Vagina (tissue), 2 donors: ENCODE results near the gene PLPP1. TPM values are rescaled to one million over a fixed set of nuclear protein-coding genes. Genes with fewer than 3 reads are reported as not detected.
A peak's percentile ranks its signal among the peaks of the same experiment; 100 is the strongest.

Experiments used
- DNase-seq, 2 donors: peaks; one replicate each; pipeline ENCODE4 v3.0.0-alpha.2; 2017; ENCODE audit errors: extremely low spot score in 2 of 2
- H3K27ac ChIP-seq: fragments of 200-600 bp; sonication (generic); one replicate; pipeline ENCODE4 v1.5.1; 2019
- H3K27me3 ChIP-seq: fragments of 200-600 bp; sonication (generic); one replicate; pipeline ENCODE4 v1.5.1; 2019
- H3K36me3 ChIP-seq, 2 donors: fragments of 200-600 bp; sonication (generic); one replicate each; pipeline ENCODE4 v1.5.1; 2017 to 2019
- H3K4me1 ChIP-seq: fragments of 200-600 bp; sonication (generic); one replicate; pipeline ENCODE4 v1.5.1; 2019
- H3K4me3 ChIP-seq, 2 donors: fragments of 200-600 bp; sonication (generic); 1 replicate in 1 of 2; 2 replicates in 1 of 2; pipeline ENCODE4 v1.5.1; 2016 to 2019
- H3K9me3 ChIP-seq: fragments of 200-600 bp; sonication (generic); one replicate; pipeline ENCODE4 v1.5.1; 2019
- POLR2A ChIP-seq, 2 donors: fragments of 450-650 bp; IDR thresholded peaks; one replicate each; pipeline ENCODE4 v1.6.1; 2017; ENCODE audit warnings: antibody characterized with exemption in 2 of 2, mild to moderate bottlenecking in 2 of 2, moderate library complexity in 2 of 2
- POLR2AphosphoS5 ChIP-seq, 2 donors: sonication (generic); formaldehyde crosslinking; IDR thresholded peaks; one replicate each; pipeline ENCODE4 v1.9.0; 2017; ENCODE audit warnings: antibody characterized with exemption in 2 of 2, mild to moderate bottlenecking in 2 of 2, low read depth in 1 of 2; ENCODE audit not compliant: insufficient read depth in 1 of 2
- intact Hi-C: fragments of 100-400 bp; cut with DNase I; formaldehyde crosslinking; loops from one replicate; pipeline ENCODE4 v1.15.1; 2023
- total RNA-seq: library from RNA; depleted of rRNA; stranded (reverse); fragments of >200 nt; gene quantifications from one replicate; pipeline ENCODE4 v1.2.3, GENCODE V29; 2016
- TF ChIP-seq, protein P1 (sequence below), 3 experiments: fragments of 450-650 bp in 2 of 3; fragments of 200-600 bp in 1 of 3; sonication (generic) in 1 of 3; IDR thresholded peaks; one replicate each; pipeline ENCODE4 v1.5.1; 2017 to 2019; ENCODE audit warnings: antibody characterized with exemption in 3 of 3, mild to moderate bottlenecking in 2 of 3, moderate library complexity in 2 of 3

The PLPP1 gene
- total RNA-seq, 1 donor from 2014 or later, result 283 TPM

DNA sequence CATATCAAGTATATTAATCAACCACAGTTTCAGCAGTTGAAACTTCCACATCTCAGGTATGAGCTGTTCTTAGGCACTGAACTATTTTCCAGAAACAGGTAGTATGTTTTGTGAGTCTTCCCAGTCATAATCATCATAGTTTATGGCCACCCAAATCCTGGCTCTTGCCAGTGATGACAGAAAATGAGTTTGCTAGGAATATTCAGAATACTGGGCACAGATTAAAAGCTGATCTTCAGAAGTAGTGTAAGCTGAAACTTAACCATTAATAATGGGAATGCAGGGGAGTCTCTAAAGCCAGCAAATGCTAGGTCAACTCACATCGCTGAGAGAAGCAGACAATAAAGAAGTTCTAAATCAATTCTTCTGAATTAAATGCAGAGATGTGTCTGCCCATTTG lies 64.5 kb downstream of the PLPP1 start:
- Histone ChIP-seq H3K27ac (no peak overlapping the region), H3K36me3 (no peaks in the 10 kb centered on the region), H3K27me3 (no peaks in the 10 kb centered on the region), H3K4me3 (no peak overlapping the region), H3K9me3 (no peaks in the 10 kb centered on the region), H3K4me1 (peaks cover 13% of the 10 kb centered on the region)
- intact Hi-C loops, result no loop called here
- DNase-seq, result no peak
- no peak for TF ChIP-seq POLR2AphosphoS5 (IDR thresholded peaks at IDR 0.05; ENCODE audit: insufficient read depth in 1 of 2, low read depth in 1 of 2)
- TF ChIP-seq, protein P1, sequence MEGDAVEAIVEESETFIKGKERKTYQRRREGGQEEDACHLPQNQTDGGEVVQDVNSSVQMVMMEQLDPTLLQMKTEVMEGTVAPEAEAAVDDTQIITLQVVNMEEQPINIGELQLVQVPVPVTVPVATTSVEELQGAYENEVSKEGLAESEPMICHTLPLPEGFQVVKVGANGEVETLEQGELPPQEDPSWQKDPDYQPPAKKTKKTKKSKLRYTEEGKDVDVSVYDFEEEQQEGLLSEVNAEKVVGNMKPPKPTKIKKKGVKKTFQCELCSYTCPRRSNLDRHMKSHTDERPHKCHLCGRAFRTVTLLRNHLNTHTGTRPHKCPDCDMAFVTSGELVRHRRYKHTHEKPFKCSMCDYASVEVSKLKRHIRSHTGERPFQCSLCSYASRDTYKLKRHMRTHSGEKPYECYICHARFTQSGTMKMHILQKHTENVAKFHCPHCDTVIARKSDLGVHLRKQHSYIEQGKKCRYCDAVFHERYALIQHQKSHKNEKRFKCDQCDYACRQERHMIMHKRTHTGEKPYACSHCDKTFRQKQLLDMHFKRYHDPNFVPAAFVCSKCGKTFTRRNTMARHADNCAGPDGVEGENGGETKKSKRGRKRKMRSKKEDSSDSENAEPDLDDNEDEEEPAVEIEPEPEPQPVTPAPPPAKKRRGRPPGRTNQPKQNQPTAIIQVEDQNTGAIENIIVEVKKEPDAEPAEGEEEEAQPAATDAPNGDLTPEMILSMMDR (IDR thresholded peaks at IDR 0.05), result no peak
- no peak for TF ChIP-seq POLR2A (IDR thresholded peaks at IDR 0.05)

DNA sequence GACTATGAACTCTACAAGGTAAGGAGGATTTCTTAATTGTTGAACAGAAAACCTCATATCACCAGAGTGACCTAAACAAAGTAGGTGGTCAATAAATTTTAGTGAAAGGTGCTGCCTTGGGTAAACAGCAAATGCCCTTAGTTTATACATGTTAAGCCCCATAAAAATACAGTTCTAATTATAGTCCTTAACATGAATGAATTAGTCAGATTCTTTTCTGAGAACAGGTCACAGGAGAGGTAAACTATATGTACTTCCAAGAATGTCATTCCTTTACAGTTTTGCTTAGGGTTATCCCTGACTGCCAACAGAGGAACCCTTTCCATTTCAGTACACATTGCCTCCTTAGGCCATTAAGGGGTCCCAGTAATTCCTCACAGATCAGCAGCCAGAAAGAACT lies 64.9 kb downstream of the PLPP1 start:
- Histone ChIP-seq H3K36me3 (no peaks in the 10 kb centered on the region), H3K27me3 (no peaks in the 10 kb centered on the region), H3K27ac (no peak overlapping the region), H3K9me3 (no peaks in the 10 kb centered on the region), H3K4me1 (peaks cover 13% of the 10 kb centered on the region), H3K4me3 (no peak overlapping the region)
- DNase-seq, result no peak
- TF ChIP-seq, protein P1 (IDR thresholded peaks at IDR 0.05), result no peak
- no peak for TF ChIP-seq POLR2A (IDR thresholded peaks at IDR 0.05)
- no peak for TF ChIP-seq POLR2AphosphoS5 (IDR thresholded peaks at IDR 0.05; ENCODE audit: insufficient read depth in 1 of 2, low read depth in 1 of 2)
- intact Hi-C loops, result no loop called here

DNA sequence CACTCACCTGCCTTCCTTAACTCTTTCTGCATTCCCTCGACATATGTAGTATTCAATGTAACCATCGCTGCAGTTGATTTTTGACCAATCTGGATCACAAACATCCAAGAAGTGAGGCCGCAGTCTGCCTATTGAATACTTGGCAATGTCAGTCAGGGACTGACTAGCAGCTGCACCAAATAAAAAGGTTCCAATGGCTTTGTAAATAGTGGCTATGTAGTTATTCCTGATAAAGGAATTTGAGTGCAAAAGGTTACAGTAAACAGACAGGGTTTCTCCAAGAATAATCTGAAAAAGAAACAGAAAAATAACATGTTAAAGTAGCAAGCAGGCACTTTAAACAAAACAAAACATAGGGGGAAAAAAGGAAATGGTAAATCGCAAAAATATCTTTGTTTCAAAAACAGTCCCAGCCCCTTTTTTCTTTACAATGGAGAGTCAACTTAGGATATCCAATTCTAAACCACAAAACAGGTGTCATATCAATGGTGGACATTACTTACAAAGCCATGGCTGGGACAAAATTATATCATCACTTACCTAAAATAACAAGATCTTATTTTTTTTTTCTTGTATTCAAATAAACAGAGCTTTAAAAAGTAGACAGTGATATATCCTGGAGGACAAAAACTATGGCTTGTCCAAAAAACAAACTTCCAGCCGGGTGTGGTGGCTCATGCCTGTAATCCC lies 66.8 kb downstream of the PLPP1 start:
- H3K27ac ChIP-seq, result peak overlapping the region; percentile 37
- no peak for DNase-seq
- H3K9me3 ChIP-seq, result no peaks in the 10 kb centered on the region
- peaks cover 13% of the 10 kb centered on the region for H3K4me1 ChIP-seq
- TF ChIP-seq POLR2AphosphoS5 (IDR thresholded peaks at IDR 0.05; ENCODE audit: insufficient read depth in 1 of 2, low read depth in 1 of 2), result no peak
- no peak for TF ChIP-seq POLR2A (IDR thresholded peaks at IDR 0.05)
- TF ChIP-seq, protein P1 (IDR thresholded peaks at IDR 0.05), result no peak
- no peaks in the 10 kb centered on the region for H3K27me3 ChIP-seq
- H3K36me3 ChIP-seq, result no peaks in the 10 kb centered on the region
- H3K4me3 ChIP-seq, result no peak overlapping the region
- intact Hi-C loops, result no loop called here

DNA sequence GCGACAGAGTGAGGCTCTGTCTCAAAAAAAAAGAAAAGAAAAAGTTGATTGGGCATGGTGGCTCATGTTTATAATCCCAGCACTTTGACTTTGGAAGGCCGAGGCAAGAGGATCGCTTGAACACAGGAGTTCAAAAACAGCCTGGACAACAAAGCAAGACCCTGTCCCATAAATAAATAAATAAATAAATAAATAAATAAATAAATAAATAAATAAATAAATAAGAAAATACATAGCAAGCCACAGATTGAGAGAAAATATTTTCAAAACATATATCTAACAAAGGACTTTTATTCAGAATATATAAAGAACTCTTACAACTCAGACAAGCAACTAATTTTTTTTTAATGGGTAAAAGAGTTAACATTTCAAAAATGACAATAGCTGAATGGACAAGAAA lies 71.2 kb downstream of the PLPP1 start:
- Histone ChIP-seq H3K9me3 (no peaks in the 10 kb centered on the region), H3K27me3 (no peaks in the 10 kb centered on the region), H3K4me3 (no peak overlapping the region), H3K4me1 (peaks cover 10% of the 10 kb centered on the region), H3K36me3 (no peaks in the 10 kb centered on the region), H3K27ac (no peak overlapping the region)
- intact Hi-C loops, result no loop called here
- DNase-seq, result no peak
- TF ChIP-seq POLR2AphosphoS5 (IDR thresholded peaks at IDR 0.05; ENCODE audit: insufficient read depth in 1 of 2, low read depth in 1 of 2) (no peak), POLR2A (IDR thresholded peaks at IDR 0.05) (no peak)
- TF ChIP-seq, protein P1 (IDR thresholded peaks at IDR 0.05), result no peak

DNA sequence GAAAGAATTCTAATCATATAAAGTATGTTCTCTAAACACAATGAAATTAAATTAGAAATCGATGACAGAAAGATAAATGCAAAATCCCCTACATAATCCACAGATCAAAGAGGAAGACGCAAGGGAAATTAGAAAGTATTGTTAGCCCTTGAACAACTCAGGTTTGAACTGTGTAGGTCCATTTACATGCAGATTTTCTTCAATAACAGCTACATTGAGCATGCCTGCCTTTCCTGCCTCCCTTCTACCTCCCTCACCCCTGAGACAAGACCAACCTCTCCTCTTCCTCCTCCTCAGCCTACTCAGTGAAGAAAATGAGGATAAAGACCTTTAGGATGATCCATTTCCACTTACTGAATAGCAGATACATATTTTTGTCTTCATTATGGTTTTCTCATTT lies 75.2 kb downstream of the PLPP1 start:
- no peaks in the 10 kb centered on the region for H3K4me1 ChIP-seq
- DNase-seq, result no peak
- no peaks in the 10 kb centered on the region for H3K9me3 ChIP-seq
- no peak overlapping the region for H3K27ac ChIP-seq
- intact Hi-C loops, result no loop called here
- H3K27me3 ChIP-seq, result no peaks in the 10 kb centered on the region
- H3K4me3 ChIP-seq, result no peak overlapping the region
- TF ChIP-seq POLR2AphosphoS5 (IDR thresholded peaks at IDR 0.05; ENCODE audit: insufficient read depth in 1 of 2, low read depth in 1 of 2), result no peak
- TF ChIP-seq, protein P1 (IDR thresholded peaks at IDR 0.05), result no peak
- no peak for TF ChIP-seq POLR2A (IDR thresholded peaks at IDR 0.05)
- no peaks in the 10 kb centered on the region for H3K36me3 ChIP-seq
